Suprapubic skin (tissue), 4 donors: ENCODE measurements around the gene CLEC4M. TPM values are rescaled to one million over a fixed set of nuclear protein-coding genes. Genes with fewer than 3 reads are reported as not detected.
"Not testable (repeated sequence)": the region's sequence is repeated elsewhere in the genome, so short reads cannot be mapped to it uniquely, and the experiment has no call there.

ENCODE experiments used
- DNase-seq, 2 donors: peaks; one replicate each; pipeline ENCODE4 v3.0.0-alpha.2; 2019; ENCODE audit warnings: low spot score in 2 of 2
- H3K27ac ChIP-seq: fragments of 200-600 bp; sonication (generic); one replicate; pipeline ENCODE4 v1.5.1; 2019
- H3K27me3 ChIP-seq: fragments of 200-600 bp; sonication (generic); one replicate; pipeline ENCODE4 v1.5.1; 2019
- H3K36me3 ChIP-seq: fragments of 200-600 bp; sonication (generic); one replicate; pipeline ENCODE4 v1.5.1; 2019
- H3K4me1 ChIP-seq: fragments of 200-600 bp; sonication (generic); one replicate; pipeline ENCODE4 v1.5.1; 2019
- H3K4me3 ChIP-seq: fragments of 200-600 bp; sonication (generic); one replicate; pipeline ENCODE4 v1.5.1; 2019; ENCODE audit warnings: mild to moderate bottlenecking
- H3K9me3 ChIP-seq: fragments of 200-600 bp; sonication (generic); one replicate; pipeline ENCODE4 v1.5.1; 2019
- CTCF ChIP-seq, 2 donors: fragments of 200-600 bp in 1 of 2; fragments of 450-650 bp in 1 of 2; sonication (generic) in 1 of 2; IDR thresholded peaks; one replicate each; pipeline ENCODE4 v1.5.1; 2016 to 2019; ENCODE audit warnings: antibody characterized with exemption in 2 of 2, mild to moderate bottlenecking in 1 of 2, moderate library complexity in 1 of 2
- EP300 ChIP-seq: sonication (generic); formaldehyde crosslinking; IDR thresholded peaks from one replicate; pipeline ENCODE4 v1.6.1; 2017; ENCODE audit warnings: antibody characterized with exemption
- POLR2A ChIP-seq, 2 donors: fragments of 450-650 bp; IDR thresholded peaks; one replicate each; pipeline ENCODE4 v1.6.1; 2017; ENCODE audit warnings: antibody characterized with exemption in 2 of 2, mild to moderate bottlenecking in 2 of 2, moderate library complexity in 2 of 2
- POLR2AphosphoS5 ChIP-seq, 3 donors: sonication (generic); formaldehyde crosslinking; IDR thresholded peaks; one replicate each; pipeline ENCODE4 v1.6.1; 2017; ENCODE audit warnings: antibody characterized with exemption in 3 of 3
- WGBS: methylation state at CpG from one replicate; pipeline ENCODE4 v1.1.5; 2018; 5-methylcytosine and 5-hydroxymethylcytosine counted together
- total RNA-seq, 4 donors: library from RNA; depleted of rRNA; stranded (reverse); fragments of >200 nt; gene quantifications; one replicate each; pipeline ENCODE4 v1.1.0, GENCODE V29; 2016

The CLEC4M gene
- total RNA-seq, 4 donors from 2014 or later, result not detected

- no peaks in the 10 kb centered on the region for H3K4me1 ChIP-seq
- no peaks in the 10 kb centered on the region for H3K36me3 ChIP-seq
- no peak for TF ChIP-seq EP300
- no peak for TF ChIP-seq CTCF (IDR thresholded peaks at IDR 0.05)
- TF ChIP-seq POLR2A (IDR thresholded peaks at IDR 0.05), result no peak
- no peak for TF ChIP-seq POLR2AphosphoS5 (IDR thresholded peaks at IDR 0.05)
- no peak overlapping the region for H3K4me3 ChIP-seq
- H3K27ac ChIP-seq, result no peak overlapping the region
- DNase-seq, result no peak
- 81% methylated on average over 12 of the region's 12 CpGs for WGBS
- H3K27me3 ChIP-seq, result peaks cover 32% of the 10 kb centered on the region
- no peaks in the 10 kb centered on the region for H3K9me3 ChIP-seq
These were observed 18.0 kb upstream of the CLEC4M start for GRCh38 chr19:7744871-7745650.

DNA sequence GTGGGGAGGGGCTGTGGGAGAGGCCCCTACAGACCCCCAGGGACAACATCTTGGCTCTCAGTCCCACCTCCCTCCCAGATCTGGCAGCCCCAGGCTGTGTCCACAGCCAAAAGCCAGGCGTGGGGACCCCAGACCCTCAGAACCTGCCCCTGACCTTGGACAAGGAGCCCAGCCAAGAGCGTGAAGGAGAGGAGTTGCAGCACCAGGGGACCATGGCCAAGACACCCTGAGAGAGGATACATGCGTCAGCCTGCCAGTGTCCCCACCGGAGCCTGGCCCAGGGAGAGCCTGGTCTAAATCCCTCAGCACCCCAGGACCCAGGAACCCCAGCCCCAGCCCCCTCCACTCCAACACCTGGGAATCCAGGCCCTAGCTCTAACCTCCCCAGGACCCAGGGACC, 16.7 kb upstream of the CLEC4M start:
- H3K27me3 ChIP-seq, result peaks cover 32% of the 10 kb centered on the region
- WGBS, result no CpG with 5 or more reads among the region's 4 CpGs
- not testable (repeated sequence) for H3K27ac ChIP-seq, H3K36me3 ChIP-seq, H3K4me1 ChIP-seq, H3K4me3 ChIP-seq, H3K9me3 ChIP-seq, DNase-seq

DNA sequence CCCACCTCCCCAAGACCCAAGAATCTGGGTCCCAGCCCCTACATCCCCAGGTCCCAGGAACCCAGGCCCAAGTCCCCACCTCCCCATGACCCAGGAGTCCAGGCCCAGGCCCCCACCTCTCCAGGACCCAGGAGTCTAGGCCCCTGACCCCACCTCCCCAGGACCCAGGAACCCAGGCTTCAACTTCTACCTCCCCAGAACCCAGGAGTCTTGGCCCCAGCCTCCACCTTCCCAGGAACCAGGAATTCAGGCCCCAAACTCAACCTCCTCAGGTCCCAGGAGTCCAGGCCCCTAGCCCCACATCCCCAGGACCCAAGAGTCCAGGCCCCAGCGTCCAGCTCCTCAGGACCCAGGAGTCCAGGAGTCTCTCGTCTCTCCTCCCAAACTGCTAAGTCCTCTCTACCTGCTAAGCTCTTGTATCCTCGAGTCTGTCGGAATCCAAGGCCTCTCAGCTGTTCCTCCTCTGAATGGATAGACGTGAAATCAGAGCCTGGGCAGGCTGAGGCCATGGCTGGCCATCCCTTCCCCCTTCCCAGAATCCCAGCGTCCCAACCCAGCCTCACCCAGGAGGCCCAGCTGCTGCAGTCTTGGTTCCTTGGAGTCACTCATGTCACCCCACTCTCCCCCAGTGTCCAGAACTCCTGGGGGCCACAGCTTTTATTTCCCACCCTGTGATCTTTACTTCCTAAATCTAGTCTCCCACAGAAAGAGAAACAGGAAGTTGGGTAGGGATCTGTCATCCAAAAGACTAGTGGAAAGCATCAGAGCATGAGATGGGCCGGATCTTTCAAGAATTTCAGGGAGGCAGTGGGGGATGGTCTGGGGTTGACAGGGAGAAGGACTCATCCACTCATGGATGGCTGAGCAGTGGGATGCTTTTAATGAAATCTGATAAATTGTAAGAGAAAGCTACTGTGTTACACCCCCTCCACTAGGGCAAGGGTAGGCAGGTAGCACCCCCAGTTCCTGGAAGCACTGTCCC, 15.8 kb upstream of the CLEC4M start, which contains the start of gene CD209:
TSS of gene CD209 (minus strand) at position 632 of the 982 bp plus-strand sequence. CDS start at position 609, 23 bp downstream.
- Histone ChIP-seq H3K27ac (no peak within 1 kb of the TSS), H3K4me3 (no peak within 1 kb of the TSS), H3K9me3 (no peaks in the 10 kb centered on the region), H3K36me3 (no peaks in the 10 kb centered on the region), H3K4me1 (no peaks in the 10 kb centered on the region), H3K27me3 (peaks cover 28% of the 10 kb centered on the region)
- TF ChIP-seq CTCF (IDR thresholded peaks at IDR 0.05) (no peak), POLR2A (IDR thresholded peaks at IDR 0.05) (no peak), EP300 (no peak), POLR2AphosphoS5 (IDR thresholded peaks at IDR 0.05) (no peak)
- DNase-seq, result no peak
- WGBS, result 74% methylated on average over 7 of the region's 7 CpGs

DNA sequence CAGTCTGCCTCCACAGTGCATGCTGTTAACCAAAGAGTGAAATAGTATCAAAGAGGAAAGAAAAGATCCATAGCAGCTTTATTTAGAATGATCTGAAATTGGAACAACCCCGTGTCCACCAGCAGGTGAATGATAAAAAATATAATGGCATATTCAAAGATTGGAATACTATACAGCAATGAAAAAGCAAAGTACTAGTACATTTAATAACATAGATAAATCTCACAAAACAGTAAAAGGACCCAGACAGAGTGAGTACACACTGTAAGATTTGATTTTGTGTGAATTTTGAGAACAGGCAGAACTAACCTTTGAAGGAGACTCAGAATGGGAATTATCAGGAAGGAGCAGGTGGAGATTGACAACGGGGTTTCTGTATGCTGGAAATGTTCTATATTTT, 14.9 kb upstream of the CLEC4M start:
- TF ChIP-seq POLR2AphosphoS5 (IDR thresholded peaks at IDR 0.05), result no peak
- no peak for TF ChIP-seq POLR2A (IDR thresholded peaks at IDR 0.05)
- no peak for TF ChIP-seq EP300
- no peak for TF ChIP-seq CTCF (IDR thresholded peaks at IDR 0.05)
- peaks cover 28% of the 10 kb centered on the region for H3K27me3 ChIP-seq
- 71% methylated on average over 2 of the region's 2 CpGs for WGBS

GRCh38 chr19:7748756-7749155, 14.3 kb upstream of the CLEC4M start:
- Histone ChIP-seq H3K36me3 (no peaks in the 10 kb centered on the region), H3K27me3 (peaks cover 22% of the 10 kb centered on the region), H3K9me3 (no peaks in the 10 kb centered on the region), H3K4me1 (no peaks in the 10 kb centered on the region), H3K4me3 (no peak overlapping the region), H3K27ac (no peak overlapping the region)
- no peak for DNase-seq
- 22% methylated on average over 4 of the region's 4 CpGs for WGBS
- TF ChIP-seq POLR2AphosphoS5 (IDR thresholded peaks at IDR 0.05), result no peak
- TF ChIP-seq EP300, result no peak
- no peak for TF ChIP-seq POLR2A (IDR thresholded peaks at IDR 0.05)
- no peak for TF ChIP-seq CTCF (IDR thresholded peaks at IDR 0.05)

More for the DNA sequence above, 14.9 kb upstream of the CLEC4M start:
- H3K4me1 ChIP-seq, result no peaks in the 10 kb centered on the region
- DNase-seq, result no peak
- H3K36me3 ChIP-seq, result no peaks in the 10 kb centered on the region
- H3K9me3 ChIP-seq, result no peaks in the 10 kb centered on the region
- H3K27ac ChIP-seq, result no peak overlapping the region
- no peak overlapping the region for H3K4me3 ChIP-seq
